Measurements from ENCODE around the gene ANK3. TPM values are rescaled to one million over a fixed set of nuclear protein-coding genes. Genes with fewer than 3 reads are reported as not detected.

ANK3 gene
- total RNA-seq, 2 donors from 2014 or later, result 41.0 to 113 TPM

DNA sequence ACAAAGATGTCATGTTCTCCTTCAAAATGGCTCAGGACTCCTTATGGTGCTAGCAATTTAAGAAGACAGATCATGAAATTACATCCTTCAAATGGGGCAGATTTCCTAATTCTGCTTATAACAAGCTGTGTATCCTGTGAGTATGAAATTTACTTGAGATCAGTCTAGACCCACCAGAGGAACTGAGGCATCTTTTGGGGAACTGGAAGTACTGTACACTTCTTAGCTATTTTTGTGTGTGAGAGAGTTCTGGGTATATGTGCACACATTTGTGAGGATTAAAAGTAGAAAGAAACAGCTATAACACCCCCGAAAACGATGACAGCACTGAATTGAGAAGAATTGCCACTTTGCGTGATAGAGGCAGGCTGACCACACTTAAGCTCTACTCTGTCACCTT lies 296.4 kb downstream of the ANK3 start:
- intact Hi-C loops (cut with DNase I), result no loop called here

DNA sequence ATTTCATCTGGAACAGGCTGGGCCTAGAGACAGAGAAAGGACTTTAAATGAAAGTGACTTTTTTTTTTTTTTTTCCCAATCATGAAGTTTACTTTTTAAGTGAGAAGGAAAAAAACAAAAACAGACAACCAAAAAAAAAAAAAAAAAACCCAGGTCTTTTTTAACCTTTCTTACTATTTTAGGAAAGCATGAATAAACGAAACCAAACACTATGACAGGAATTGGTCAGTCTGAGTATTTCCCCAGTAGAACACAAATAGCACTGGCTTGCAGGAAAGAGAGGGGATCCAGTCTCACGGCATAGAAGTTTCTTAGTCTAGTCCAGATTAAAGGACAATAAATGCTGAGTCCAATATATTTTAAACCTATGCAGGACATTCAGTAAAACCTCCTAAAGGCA lies 302.8 kb downstream of the ANK3 start:
- peaks cover 0 to 2% of the 10 kb centered on the region in 2 donors for H3K36me3 ChIP-seq (replicated peaks in 1 of 2; ENCODE audit: insufficient read depth in 1 of 2, low read depth in 2 of 2)
- no peaks in the 10 kb centered on the region for H3K9me3 ChIP-seq
- H3K27me3 ChIP-seq, result no peaks in the 10 kb centered on the region
- no peak overlapping the region for H3K27ac ChIP-seq
- no peak overlapping the region for H3K4me3 ChIP-seq
- intact Hi-C loops (cut with DNase I), result no loop called here
- TF ChIP-seq, protein P1, sequence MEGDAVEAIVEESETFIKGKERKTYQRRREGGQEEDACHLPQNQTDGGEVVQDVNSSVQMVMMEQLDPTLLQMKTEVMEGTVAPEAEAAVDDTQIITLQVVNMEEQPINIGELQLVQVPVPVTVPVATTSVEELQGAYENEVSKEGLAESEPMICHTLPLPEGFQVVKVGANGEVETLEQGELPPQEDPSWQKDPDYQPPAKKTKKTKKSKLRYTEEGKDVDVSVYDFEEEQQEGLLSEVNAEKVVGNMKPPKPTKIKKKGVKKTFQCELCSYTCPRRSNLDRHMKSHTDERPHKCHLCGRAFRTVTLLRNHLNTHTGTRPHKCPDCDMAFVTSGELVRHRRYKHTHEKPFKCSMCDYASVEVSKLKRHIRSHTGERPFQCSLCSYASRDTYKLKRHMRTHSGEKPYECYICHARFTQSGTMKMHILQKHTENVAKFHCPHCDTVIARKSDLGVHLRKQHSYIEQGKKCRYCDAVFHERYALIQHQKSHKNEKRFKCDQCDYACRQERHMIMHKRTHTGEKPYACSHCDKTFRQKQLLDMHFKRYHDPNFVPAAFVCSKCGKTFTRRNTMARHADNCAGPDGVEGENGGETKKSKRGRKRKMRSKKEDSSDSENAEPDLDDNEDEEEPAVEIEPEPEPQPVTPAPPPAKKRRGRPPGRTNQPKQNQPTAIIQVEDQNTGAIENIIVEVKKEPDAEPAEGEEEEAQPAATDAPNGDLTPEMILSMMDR (IDR thresholded peaks at IDR 0.05), result no peak
- TF ChIP-seq POLR2A (IDR thresholded peaks at IDR 0.05), result no peak
- H3K4me1 ChIP-seq, result no peaks in the 10 kb centered on the region
- 68 to 71% methylated on average over 2 of the region's 2 CpGs for WGBS, 2 donors
- no peak for ATAC-seq
- DNase-seq, result no peak

More for the DNA sequence above, 296.4 kb downstream of the ANK3 start:
- Histone ChIP-seq H3K9me3 (no peaks in the 10 kb centered on the region), H3K36me3 (replicated peaks in 1 of 2; ENCODE audit: insufficient read depth in 1 of 2, low read depth in 2 of 2) (no peaks in the 10 kb centered on the region), H3K27ac (no peak overlapping the region), H3K4me3 (no peak overlapping the region), H3K27me3 (no peaks in the 10 kb centered on the region), H3K4me1 (no peaks in the 10 kb centered on the region)
- TF ChIP-seq, protein P1 (IDR thresholded peaks at IDR 0.05), result no peak
- no peak for DNase-seq
- no peak for ATAC-seq
- WGBS, 2 donors, result 61 to 82% methylated on average over 3 of the region's 3 CpGs

DNA sequence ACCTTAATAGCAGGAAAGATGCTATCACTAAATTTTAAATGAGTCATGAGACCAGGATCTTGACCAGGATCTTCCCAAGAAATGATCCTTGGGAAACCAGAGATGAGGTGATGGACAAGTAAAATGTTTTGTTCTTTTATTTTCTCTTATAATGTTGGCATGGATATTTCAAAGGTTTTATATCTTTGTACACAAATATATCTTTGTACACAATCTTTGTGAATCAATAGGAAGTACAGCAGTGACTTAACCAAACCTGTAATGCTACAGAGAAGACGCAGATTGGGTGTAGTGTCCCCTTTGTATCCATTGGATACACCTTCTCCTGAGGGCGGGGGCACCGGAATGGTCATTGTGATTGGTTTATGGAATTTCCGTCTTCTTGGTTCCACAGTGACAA lies 303.3 kb downstream of the ANK3 start:
- Histone ChIP-seq H3K36me3 (replicated peaks in 1 of 2; ENCODE audit: insufficient read depth in 1 of 2, low read depth in 2 of 2) (peaks cover 0 to 2% of the 10 kb centered on the region in 2 donors), H3K27ac (no peak overlapping the region), H3K4me1 (no peaks in the 10 kb centered on the region), H3K27me3 (no peaks in the 10 kb centered on the region), H3K4me3 (no peak overlapping the region), H3K9me3 (no peaks in the 10 kb centered on the region)
- DNase-seq, result no peak
- WGBS, 2 donors, result 93 to 97% methylated on average over 4 of the region's 4 CpGs
- intact Hi-C loops (cut with DNase I), result no loop called here
- ATAC-seq, result no peak
- TF ChIP-seq POLR2A (IDR thresholded peaks at IDR 0.05), result no peak
- TF ChIP-seq, protein P1 (IDR thresholded peaks at IDR 0.05), result no peak

- no peak for ATAC-seq
- Histone ChIP-seq H3K27ac (no peak overlapping the region), H3K27me3 (no peaks in the 10 kb centered on the region), H3K4me1 (no peaks in the 10 kb centered on the region), H3K4me3 (no peak overlapping the region), H3K36me3 (replicated peaks in 1 of 2; ENCODE audit: insufficient read depth in 1 of 2, low read depth in 2 of 2) (peaks cover 0 to 2% of the 10 kb centered on the region in 2 donors), H3K9me3 (no peaks in the 10 kb centered on the region)
- intact Hi-C loops (cut with DNase I), result no loop called here
- TF ChIP-seq POLR2A (IDR thresholded peaks at IDR 0.05), result no peak
- TF ChIP-seq, protein P1 (IDR thresholded peaks at IDR 0.05), result no peak
- 74 to 83% methylated on average over 5 of the region's 5 CpGs for WGBS, 2 donors
- no peak for DNase-seq
These were observed 306.8 kb downstream of the ANK3 start for GRCh38 chr10:60082744-60083344.

GRCh38 chr10:60082341-60082740 lies 307.3 kb downstream of the ANK3 start:
- Histone ChIP-seq H3K9me3 (no peaks in the 10 kb centered on the region), H3K4me3 (no peak overlapping the region), H3K4me1 (no peaks in the 10 kb centered on the region), H3K36me3 (replicated peaks in 1 of 2; ENCODE audit: insufficient read depth in 1 of 2, low read depth in 2 of 2) (peaks cover 0 to 2% of the 10 kb centered on the region in 2 donors), H3K27me3 (no peaks in the 10 kb centered on the region), H3K27ac (no peak overlapping the region)
- no peak for TF ChIP-seq POLR2A (IDR thresholded peaks at IDR 0.05)
- intact Hi-C loops (cut with DNase I), result no loop called here
- DNase-seq (no peak), ATAC-seq (no peak)
- WGBS, 2 donors, result 80 to 84% methylated on average over 6 of the region's 6 CpGs
